Gastroesophageal sphincter (tissue), 3 donors: ENCODE measurements around the gene TRIM37.

ENCODE experiments used
- CTCF ChIP-seq, 4 experiments: fragments of 200-600 bp in 2 of 4; fragments of 450-650 bp in 2 of 4; sonication (generic) in 1 of 4; IDR thresholded peaks; one replicate each; pipeline ENCODE4 v1.5.1; 2017 to 2019; ENCODE audit warnings: antibody characterized with exemption in 4 of 4, mild to moderate bottlenecking in 2 of 4, moderate library complexity in 2 of 4
- EP300 ChIP-seq: sonication (generic); formaldehyde crosslinking; IDR thresholded peaks from one replicate; pipeline ENCODE4 v1.6.1; 2017; ENCODE audit warnings: antibody characterized with exemption, mild to moderate bottlenecking
- POLR2AphosphoS5 ChIP-seq: sonication (generic); formaldehyde crosslinking; IDR thresholded peaks from one replicate; pipeline ENCODE4 v1.6.1; 2017; ENCODE audit warnings: antibody characterized with exemption

- no peak for TF ChIP-seq CTCF (IDR thresholded peaks at IDR 0.05)
- no peak for TF ChIP-seq EP300
- no peak for TF ChIP-seq POLR2AphosphoS5
These were observed 78.4 kb downstream of the TRIM37 start for GRCh38 chr17:59028328-59028727.
